ENCODE results near the gene NDUFA3. TPM values are rescaled to one million over a fixed set of nuclear protein-coding genes. Genes with fewer than 3 reads are reported as not detected.

Gene NDUFA3
- polyA plus RNA-seq, 3 donors: 46.4 to 396 (median 333) TPM

DNA sequence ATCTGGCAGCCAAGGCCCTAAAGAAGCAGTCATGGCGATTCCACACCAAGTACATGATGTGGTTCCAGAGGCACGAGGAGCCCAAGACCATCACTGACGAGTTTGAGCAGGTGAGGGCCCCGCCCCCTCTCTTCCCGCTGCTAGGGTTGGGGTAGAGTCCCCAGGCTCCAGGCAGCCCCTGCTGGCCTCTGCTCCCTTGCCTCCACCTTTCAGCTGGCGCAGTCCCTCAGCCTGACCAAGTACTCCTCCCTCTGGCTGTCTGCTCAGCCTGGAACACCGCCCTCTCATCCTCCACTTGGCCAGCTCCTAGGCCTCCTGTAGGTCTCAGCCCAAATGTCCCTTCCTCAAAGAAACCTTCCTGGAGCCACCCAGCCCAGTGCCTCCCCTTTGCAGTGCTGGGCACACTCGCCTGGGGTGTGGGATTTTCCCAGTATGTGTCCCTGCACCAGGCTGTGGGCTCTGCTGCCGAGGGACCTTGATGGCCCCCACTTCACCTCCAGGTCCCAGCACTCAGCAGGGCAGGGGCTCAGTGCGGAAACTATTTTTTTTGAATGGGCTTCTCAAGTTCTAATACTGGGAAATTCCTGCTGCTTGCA is 51.2 kb downstream of the NDUFA3 start:
- DNase-seq: no peak
- no peak overlapping the region for H3K27ac ChIP-seq (ENCODE audit: low read depth in 1 of 2, low read length in 2 of 2)
- no peak overlapping the region for H3K9ac ChIP-seq (ENCODE audit: insufficient read depth, low read length, poor library complexity, severe bottlenecking)
- Mint-ChIP-seq H3K27me3 (ENCODE audit: low read depth in 3 of 3) (peaks cover 0 to 2% (median 0%) of the 10 kb centered on the region in 3 donors), H3K9me3 (no peaks in the 10 kb centered on the region), H3K36me3 (peaks cover 79 to 90% of the 10 kb centered on the region in 2 donors), H3K27ac (peak overlapping the region in 3 of 7 donors; percentile 15 to 56 (median 42)), H3K4me1 (peaks cover 14% of the 10 kb centered on the region), H3K4me3 (no peak overlapping the region)
- no peaks in the 10 kb centered on the region for H3K27me3 ChIP-seq (ENCODE audit: control insufficient read depth in 2 of 2, insufficient read depth in 2 of 2, low read length in 2 of 2)
- peaks cover 87% of the 10 kb centered on the region for H4K20me1 ChIP-seq (ENCODE audit: insufficient read depth, low read length)
- 91% methylated on average over 8 of the region's 10 CpGs for WGBS (ENCODE audit: insufficient coverage)
- TF ChIP-seq CTCF (IDR thresholded peaks at IDR 0.05): no peak
- H3K36me3 ChIP-seq (replicated peaks in 1 of 2; ENCODE audit: control insufficient read depth in 1 of 2, insufficient read depth in 2 of 2, low read length in 2 of 2): peaks cover 87 to 93% of the 10 kb centered on the region in 2 donors
- H3K4me2 ChIP-seq (replicated peaks; ENCODE audit: extremely low read depth, low read length, poor library complexity, severe bottlenecking): no peak overlapping the region
- H3K4me1 ChIP-seq (ENCODE audit: control insufficient read depth in 1 of 2, insufficient read depth in 2 of 2, low read length in 2 of 2): peaks cover 9 to 10% of the 10 kb centered on the region in 2 donors
- H2AFZ ChIP-seq (ENCODE audit: insufficient read depth, low read depth, low read length, poor library complexity, severe bottlenecking): no peak overlapping the region
- H3K79me2 ChIP-seq (ENCODE audit: insufficient read depth, low read length): peaks cover 29% of the 10 kb centered on the region
- intact Hi-C loops (cut with micrococcal nuclease): no loop called here
- H3K9me3 ChIP-seq (replicated peaks in 1 of 2; ENCODE audit: control insufficient read depth in 1 of 2, insufficient read depth in 1 of 2, low read length in 2 of 2): no peaks in the 10 kb centered on the region
- no peak overlapping the region for H3K4me3 ChIP-seq (replicated peaks in 1 of 3; ENCODE audit: low read depth in 2 of 3, low read length in 3 of 3)

- peaks cover 17% of the 10 kb centered on the region for H3K4me1 Mint-ChIP-seq
- no peak overlapping the region for H3K4me3 Mint-ChIP-seq
- no peak overlapping the region for H2AFZ ChIP-seq (ENCODE audit: insufficient read depth, low read depth, low read length, poor library complexity, severe bottlenecking)
- peaks cover 88% of the 10 kb centered on the region for H4K20me1 ChIP-seq (ENCODE audit: insufficient read depth, low read length)
- no peaks in the 10 kb centered on the region for H3K9me3 ChIP-seq (replicated peaks in 1 of 2; ENCODE audit: control insufficient read depth in 1 of 2, insufficient read depth in 1 of 2, low read length in 2 of 2)
- H3K79me2 ChIP-seq (ENCODE audit: insufficient read depth, low read length): peaks cover 34% of the 10 kb centered on the region
- TF ChIP-seq CTCF (IDR thresholded peaks at IDR 0.05): no peak
- peaks cover 69 to 80% of the 10 kb centered on the region in 2 donors for H3K36me3 Mint-ChIP-seq
- H3K27ac ChIP-seq (ENCODE audit: low read depth in 1 of 2, low read length in 2 of 2): peak overlapping the region in 1 of 2 donors; percentile 20
- H3K4me1 ChIP-seq (ENCODE audit: control insufficient read depth in 1 of 2, insufficient read depth in 2 of 2, low read length in 2 of 2): peaks cover 13 to 16% of the 10 kb centered on the region in 2 donors
- 61% methylated on average over 12 of the region's 18 CpGs for WGBS (ENCODE audit: insufficient coverage)
- no peak overlapping the region for H3K4me2 ChIP-seq (replicated peaks; ENCODE audit: extremely low read depth, low read length, poor library complexity, severe bottlenecking)
- H3K9me3 Mint-ChIP-seq: no peaks in the 10 kb centered on the region
- H3K27ac Mint-ChIP-seq: peak overlapping the region in 3 of 7 donors; percentile 41 to 56 (median 50)
- peaks cover 0 to 2% (median 2%) of the 10 kb centered on the region in 3 donors for H3K27me3 Mint-ChIP-seq (ENCODE audit: low read depth in 3 of 3)
- peaks cover 77 to 83% of the 10 kb centered on the region in 2 donors for H3K36me3 ChIP-seq (replicated peaks in 1 of 2; ENCODE audit: control insufficient read depth in 1 of 2, insufficient read depth in 2 of 2, low read length in 2 of 2)
- intact Hi-C loops (cut with micrococcal nuclease): no loop called here
- H3K9ac ChIP-seq (ENCODE audit: insufficient read depth, low read length, poor library complexity, severe bottlenecking): no peak overlapping the region
- DNase-seq: no peak
- H3K27me3 ChIP-seq (ENCODE audit: control insufficient read depth in 2 of 2, insufficient read depth in 2 of 2, low read length in 2 of 2): no peaks in the 10 kb centered on the region
- no peak overlapping the region for H3K4me3 ChIP-seq (replicated peaks in 1 of 3; ENCODE audit: low read depth in 2 of 3, low read length in 3 of 3)
These were observed 52.1 kb downstream of the NDUFA3 start for GRCh38 chr19:54154603-54155345.
